Measurements from ENCODE around the gene KIAA0825. TPM values are rescaled to one million over a fixed set of nuclear protein-coding genes. Genes with fewer than 3 reads are reported as not detected.

The KIAA0825 gene
- polyA plus RNA-seq, 1 of the 3 experiments (the other 2 are of a cell fraction) = 0.61 TPM

DNA sequence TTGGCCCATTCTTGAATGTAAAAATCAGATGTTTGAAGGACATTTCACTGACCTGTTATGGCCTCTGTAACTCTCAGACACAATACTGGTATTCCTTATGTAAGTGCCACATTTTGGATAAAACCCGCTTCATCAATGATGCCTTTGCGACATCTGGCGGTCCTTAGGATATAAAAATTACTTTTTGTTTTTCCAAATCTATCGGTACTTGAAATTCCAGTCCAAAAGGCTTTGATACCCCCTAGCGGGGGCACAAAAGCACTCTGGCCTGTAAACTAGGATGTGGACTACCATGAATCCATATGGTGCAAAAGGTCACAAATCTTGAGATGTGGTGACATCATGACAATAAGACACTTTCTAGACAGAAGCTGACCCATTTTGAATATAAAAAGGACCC, 291.8 kb downstream of the KIAA0825 start:
- WGBS (ENCODE audit: low lambda C conversion rate) = 92% methylated on average over 5 of the region's 5 CpGs
- Histone ChIP-seq H3K9me3 (peaks cover 3% of the 10 kb centered on the region; the same call in 1 of the 2 replicates), H2AFZ (ENCODE audit: low read depth) (no peak overlapping the region), H3K4me3 (ENCODE audit: low read depth in 2 of 2, low read length in 1 of 2) (no peak overlapping the region; a peak in 1 of 4 replicates), H3K27ac (ENCODE audit: low read depth in 2 of 2, low read length in 1 of 2) (no peak overlapping the region), H3K4me2 (no peak overlapping the region), H3K27me3 (ENCODE audit: insufficient read depth) (no peaks in the 10 kb centered on the region), H3K9me2 (no peaks in the 10 kb centered on the region), H3K36me3 (replicated peaks in 1 of 2; ENCODE audit: control insufficient read depth in 1 of 2, insufficient read depth in 2 of 2, low read length in 1 of 2) (no peaks in the 10 kb centered on the region), H4K20me1 (ENCODE audit: insufficient read depth) (no peaks in the 10 kb centered on the region), H3K4me1 (ENCODE audit: control insufficient read depth in 1 of 2, insufficient read depth in 2 of 2, low read depth in 1 of 2, low read length in 1 of 2) (no peaks in the 10 kb centered on the region), H3F3A (replicated peaks; ENCODE audit: insufficient read depth) (no peaks in the 10 kb centered on the region), H3K9ac (no peak overlapping the region), H3K79me2 (ENCODE audit: insufficient read depth) (no peaks in the 10 kb centered on the region)
- ChIA-PET POLR2A (no interaction called here), CTCF (no interaction called here)
- TF ChIP-seq TAF1 (IDR thresholded peaks at IDR 0.05; ENCODE audit: borderline replicate concordance, low read depth, low read length) = no peak
- no peak for TF ChIP-seq EP300 (IDR thresholded peaks at IDR 0.05; ENCODE audit: borderline replicate concordance in 1 of 2, low read depth in 1 of 2, low read length in 1 of 2)
- TF ChIP-seq, protein P1, sequence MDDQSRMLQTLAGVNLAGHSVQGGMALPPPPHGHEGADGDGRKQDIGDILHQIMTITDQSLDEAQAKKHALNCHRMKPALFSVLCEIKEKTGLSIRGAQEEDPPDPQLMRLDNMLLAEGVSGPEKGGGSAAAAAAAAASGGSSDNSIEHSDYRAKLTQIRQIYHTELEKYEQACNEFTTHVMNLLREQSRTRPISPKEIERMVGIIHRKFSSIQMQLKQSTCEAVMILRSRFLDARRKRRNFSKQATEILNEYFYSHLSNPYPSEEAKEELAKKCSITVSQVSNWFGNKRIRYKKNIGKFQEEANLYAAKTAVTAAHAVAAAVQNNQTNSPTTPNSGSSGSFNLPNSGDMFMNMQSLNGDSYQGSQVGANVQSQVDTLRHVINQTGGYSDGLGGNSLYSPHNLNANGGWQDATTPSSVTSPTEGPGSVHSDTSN (IDR thresholded peaks at IDR 0.05) = no peak
- TF ChIP-seq CHD2 (IDR thresholded peaks at IDR 0.05; ENCODE audit: low read length, partially characterized antibody) = no peak
- TF ChIP-seq, protein P2, sequence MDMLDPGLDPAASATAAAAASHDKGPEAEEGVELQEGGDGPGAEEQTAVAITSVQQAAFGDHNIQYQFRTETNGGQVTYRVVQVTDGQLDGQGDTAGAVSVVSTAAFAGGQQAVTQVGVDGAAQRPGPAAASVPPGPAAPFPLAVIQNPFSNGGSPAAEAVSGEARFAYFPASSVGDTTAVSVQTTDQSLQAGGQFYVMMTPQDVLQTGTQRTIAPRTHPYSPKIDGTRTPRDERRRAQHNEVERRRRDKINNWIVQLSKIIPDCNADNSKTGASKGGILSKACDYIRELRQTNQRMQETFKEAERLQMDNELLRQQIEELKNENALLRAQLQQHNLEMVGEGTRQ (IDR thresholded peaks at IDR 0.05; ENCODE audit: borderline replicate concordance, low read depth, low read length) = no peak
- TF ChIP-seq JUND (IDR thresholded peaks at IDR 0.05) = no peak
- TF ChIP-seq POLR2AphosphoS5 (IDR thresholded peaks at IDR 0.05; ENCODE audit: low read depth, low read length) = no peak
- TF ChIP-seq, protein P3, sequence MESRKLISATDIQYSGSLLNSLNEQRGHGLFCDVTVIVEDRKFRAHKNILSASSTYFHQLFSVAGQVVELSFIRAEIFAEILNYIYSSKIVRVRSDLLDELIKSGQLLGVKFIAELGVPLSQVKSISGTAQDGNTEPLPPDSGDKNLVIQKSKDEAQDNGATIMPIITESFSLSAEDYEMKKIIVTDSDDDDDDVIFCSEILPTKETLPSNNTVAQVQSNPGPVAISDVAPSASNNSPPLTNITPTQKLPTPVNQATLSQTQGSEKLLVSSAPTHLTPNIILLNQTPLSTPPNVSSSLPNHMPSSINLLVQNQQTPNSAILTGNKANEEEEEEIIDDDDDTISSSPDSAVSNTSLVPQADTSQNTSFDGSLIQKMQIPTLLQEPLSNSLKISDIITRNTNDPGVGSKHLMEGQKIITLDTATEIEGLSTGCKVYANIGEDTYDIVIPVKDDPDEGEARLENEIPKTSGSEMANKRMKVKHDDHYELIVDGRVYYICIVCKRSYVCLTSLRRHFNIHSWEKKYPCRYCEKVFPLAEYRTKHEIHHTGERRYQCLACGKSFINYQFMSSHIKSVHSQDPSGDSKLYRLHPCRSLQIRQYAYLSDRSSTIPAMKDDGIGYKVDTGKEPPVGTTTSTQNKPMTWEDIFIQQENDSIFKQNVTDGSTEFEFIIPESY (IDR thresholded peaks at IDR 0.05; ENCODE audit: borderline replicate concordance, low read depth) = no peak
- TF ChIP-seq, protein P4, sequence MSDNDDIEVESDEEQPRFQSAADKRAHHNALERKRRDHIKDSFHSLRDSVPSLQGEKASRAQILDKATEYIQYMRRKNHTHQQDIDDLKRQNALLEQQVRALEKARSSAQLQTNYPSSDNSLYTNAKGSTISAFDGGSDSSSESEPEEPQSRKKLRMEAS (IDR thresholded peaks at IDR 0.05; ENCODE audit: low read depth) = no peak
- TF ChIP-seq ELF1 (IDR thresholded peaks at IDR 0.05) = no peak
- no peak for TF ChIP-seq NFIC (IDR thresholded peaks at IDR 0.05; ENCODE audit: borderline replicate concordance)
- no peak for TF ChIP-seq FOSL2 (IDR thresholded peaks at IDR 0.05; ENCODE audit: borderline replicate concordance, low read depth)
- no peak for TF ChIP-seq NRF1 (IDR thresholded peaks at IDR 0.05; ENCODE audit: low read depth, low read length)
- TF ChIP-seq GABPA (IDR thresholded peaks at IDR 0.05; ENCODE audit: low read depth) = no peak
- TF ChIP-seq FOXJ3 (CRISPR knock-in tag; IDR thresholded peaks at IDR 0.05) = no peak
- no peak for TF ChIP-seq MXI1 (IDR thresholded peaks at IDR 0.05; ENCODE audit: low read depth, low read length)
- TF ChIP-seq YY1 (IDR thresholded peaks at IDR 0.05; ENCODE audit: low read depth) = no peak
- TF ChIP-seq RFX5 (IDR thresholded peaks at IDR 0.05; ENCODE audit: low read length) = no peak
- DNase-seq = no peak
